HL-60 (cell line): ENCODE results near the gene DPEP2.

Experiments
- DNase-seq, 2 experiments: peaks; one replicate each; pipeline ENCODE4 v3.0.0-alpha.2; 2010 to 2020; ENCODE audit warnings: low read depth in 1 of 2, low spot score in 1 of 2
- H3K27ac ChIP-seq: fragments of 250-450 bp; sonication (Bioruptor Pico); replicated peaks from 2 replicates; pipeline ENCODE4 v1.5.1; 2020; ENCODE audit warnings: mild to moderate bottlenecking, moderate library complexity
- H3K27me3 ChIP-seq: fragments of 250-450 bp; sonication (Bioruptor Pico); 2 replicates; pipeline ENCODE4 v1.5.1; 2021; ENCODE audit warnings: mild to moderate bottlenecking, moderate library complexity; ENCODE audit not compliant: insufficient read depth, poor library complexity, severe bottlenecking
- H3K4me3 ChIP-seq: replicated peaks from 2 replicates; pipeline ENCODE4 v1.5.1; 2011; ENCODE audit warnings: mild to moderate bottlenecking, control low read depth, low read length; ENCODE audit not compliant: insufficient read depth
- CTCF ChIP-seq: IDR thresholded peaks from one replicate; pipeline ENCODE4 v1.5.1; 2011; ENCODE audit warnings: low read length, control low read depth, inconsistent platforms; ENCODE audit not compliant: insufficient read depth
- GABPA ChIP-seq: IDR thresholded peaks from 2 replicates; pipeline ENCODE4 v1.6.1; 2012; ENCODE audit warnings: low read depth
- POLR2AphosphoS5 ChIP-seq: IDR thresholded peaks from 2 replicates; pipeline ENCODE4 v1.6.1; 2012; ENCODE audit warnings: low read depth
- REST ChIP-seq: IDR thresholded peaks from 2 replicates; pipeline ENCODE4 v1.6.1; 2012; ENCODE audit warnings: low read depth; ENCODE audit not compliant: insufficient replicate concordance
- SPI1 ChIP-seq: IDR thresholded peaks from 2 replicates; pipeline ENCODE4 v1.6.1; 2012; ENCODE audit warnings: low read depth, mild to moderate bottlenecking, borderline replicate concordance

DPEP2 gene

GRCh38 chr16:67959536-67960329 is 39.6 kb downstream of the DPEP2 start:
- H3K4me3 ChIP-seq, result no peak overlapping the region
- no peaks in the 10 kb centered on the region for H3K27me3 ChIP-seq
- H3K27ac ChIP-seq, result no peak overlapping the region
- DNase-seq, result no peak
- TF ChIP-seq SPI1, result no peak
- TF ChIP-seq POLR2AphosphoS5, result no peak
- no peak for TF ChIP-seq REST
- no peak for TF ChIP-seq CTCF
- no peak for TF ChIP-seq GABPA

- Histone ChIP-seq H3K27me3 (no peaks in the 10 kb centered on the region), H3K27ac (no peak overlapping the region), H3K4me3 (no peak overlapping the region)
- TF ChIP-seq SPI1 (no peak), REST (no peak), GABPA (no peak), CTCF (no peak), POLR2AphosphoS5 (no peak)
- DNase-seq, result no peak
These were observed 41.7 kb downstream of the DPEP2 start for GRCh38 chr16:67957622-67958021.

GRCh38 chr16:67954421-67955196 is 44.7 kb downstream of the DPEP2 start:
- DNase-seq, result no peak
- TF ChIP-seq POLR2AphosphoS5 (no peak), GABPA (no peak)
- no peaks in the 10 kb centered on the region for H3K27me3 ChIP-seq
- H3K4me3 ChIP-seq, result no peak overlapping the region
- no peak overlapping the region for H3K27ac ChIP-seq

GRCh38 chr16:67953641-67954375 is 45.5 kb downstream of the DPEP2 start:
- no peak for DNase-seq
- H3K4me3 ChIP-seq, result no peak overlapping the region
- H3K27ac ChIP-seq, result no peak overlapping the region
- TF ChIP-seq CTCF (no peak), SPI1 (no peak), GABPA (no peak), POLR2AphosphoS5 (no peak), REST (no peak)
- no peaks in the 10 kb centered on the region for H3K27me3 ChIP-seq
